ENCODE measurements around the gene MINDY4.

GRCh38 chr7:30905078-30906012 is 134.1 kb downstream of the MINDY4 start:
- no peak for TF ChIP-seq CTCF (conservative IDR thresholded peaks at IDR 0.05 in 1 of 2, IDR thresholded peaks at IDR 0.05 in 1 of 2; ENCODE audit: extremely low read depth in 1 of 2, insufficient read depth in 1 of 2, low read depth in 1 of 2, low read length in 2 of 2)
- no peak for TF ChIP-seq EZH2 (IDR thresholded peaks at IDR 0.05; ENCODE audit: borderline replicate concordance, low read length)
